ENCODE data around the gene PRR33. TPM values are rescaled to one million over a fixed set of nuclear protein-coding genes. Genes with fewer than 3 reads are reported as not detected.

The PRR33 gene
- total and polyA plus RNA-seq, 2 donors (not counting 3 experiments of a cell fraction or from before 2014, with no cell fraction given) = not detected

- Histone ChIP-seq H4K20me1 (replicated peaks; ENCODE audit: control insufficient read depth, extremely low read depth, insufficient read depth, low read length) (no peaks in the 10 kb centered on the region), H3K36me3 (ENCODE audit: control insufficient read depth in 2 of 2, extremely low read depth in 1 of 2, insufficient read depth in 2 of 2, low read length in 2 of 2) (no peaks in the 10 kb centered on the region), H3K4me1 (ENCODE audit: control insufficient read depth, extremely low read depth, insufficient read depth, low read length) (peaks cover 12% of the 10 kb centered on the region), H3K9me3 (replicated peaks; ENCODE audit: control insufficient read depth, insufficient read depth, low read length) (no peaks in the 10 kb centered on the region), H3K9me1 (replicated peaks; ENCODE audit: control insufficient read depth, extremely low read depth, insufficient read depth, low read length) (no peaks in the 10 kb centered on the region), H3K27ac (ENCODE audit: insufficient read depth, low read depth, low read length) (no peak overlapping the region), H3K27me3 (ENCODE audit: control insufficient read depth in 2 of 2, insufficient read depth in 2 of 2, low read length in 2 of 2) (no peaks in the 10 kb centered on the region), H3K9ac (replicated peaks; ENCODE audit: extremely low read depth, insufficient read depth, low read length) (no peak overlapping the region), H3K4me3 (replicated peaks in 1 of 3; ENCODE audit: insufficient read depth in 1 of 3, low read depth in 1 of 3, low read length in 3 of 3) (no peak overlapping the region), H2AFZ (ENCODE audit: low read depth, low read length) (no peak overlapping the region), H3K4me2 (ENCODE audit: insufficient read depth, low read length) (no peak overlapping the region), H3K79me2 (ENCODE audit: control insufficient read depth, insufficient read depth, low read length) (no peaks in the 10 kb centered on the region)
- POLR2A ChIA-PET = no interaction called here
- BruUV-seq (replicated peaks) = no TSS peak
- FAIRE-seq = no peak
- intact Hi-C loops (cut with micrococcal nuclease) (no loop called here), dilution Hi-C loops (cut with MboI; ENCODE audit: extremely low pct_ligation_motif_present, low sequenced_read_pairs) (no loop called here)
- no peak for TF ChIP-seq GATA2 (IDR thresholded peaks at IDR 0.05; ENCODE audit: insufficient read depth, insufficient read length, low read depth, low read length)
- DNase-seq (ENCODE audit: low read depth, low spot score) = no peak
- CTCF ChIA-PET = interaction anchor here (3.9 kb wide), 1 partner anchor 17 kb away, joined by 21 read pairs; no protein-coding TSS in a partner anchor
Measured at GRCh38 chr11:1864831-1865665, 26.6 kb downstream of the PRR33 start.

- no peaks in the 10 kb centered on the region for H3K79me2 ChIP-seq (ENCODE audit: control insufficient read depth, insufficient read depth, low read length)
- peak overlapping the region; percentile 88 for H2AFZ ChIP-seq (ENCODE audit: low read depth, low read length)
- H3K27me3 ChIP-seq (ENCODE audit: control insufficient read depth in 2 of 2, insufficient read depth in 2 of 2, low read length in 2 of 2) = no peaks in the 10 kb centered on the region
- H4K20me1 ChIP-seq (replicated peaks; ENCODE audit: control insufficient read depth, extremely low read depth, insufficient read depth, low read length) = no peaks in the 10 kb centered on the region
- TF ChIP-seq JUN (IDR thresholded peaks at IDR 0.05; ENCODE audit: borderline replicate concordance, insufficient read depth, insufficient read length, low read depth) = no peak
- BruUV-seq (replicated peaks) = no TSS peak
- H3K9ac ChIP-seq (replicated peaks; ENCODE audit: extremely low read depth, insufficient read depth, low read length) = no peak overlapping the region
- FAIRE-seq (no peak), DNase-seq (ENCODE audit: low read depth, low spot score) (no peak)
- H3K9me1 ChIP-seq (replicated peaks; ENCODE audit: control insufficient read depth, extremely low read depth, insufficient read depth, low read length) = no peaks in the 10 kb centered on the region
- dilution Hi-C loops (cut with MboI; ENCODE audit: extremely low pct_ligation_motif_present, low sequenced_read_pairs) = no loop called here
- H3K4me1 ChIP-seq (ENCODE audit: control insufficient read depth, extremely low read depth, insufficient read depth, low read length) = peaks cover 12% of the 10 kb centered on the region
- ChIA-PET CTCF (interaction anchor here (3.9 kb wide), 1 partner anchor 18 kb away, joined by 21 read pairs; no protein-coding TSS in a partner anchor), POLR2A (no interaction called here)
- no peak overlapping the region for H3K4me3 ChIP-seq (replicated peaks in 1 of 3; ENCODE audit: insufficient read depth in 1 of 3, low read depth in 1 of 3, low read length in 3 of 3)
- H3K36me3 ChIP-seq (ENCODE audit: control insufficient read depth in 2 of 2, extremely low read depth in 1 of 2, insufficient read depth in 2 of 2, low read length in 2 of 2) = no peaks in the 10 kb centered on the region
- no peaks in the 10 kb centered on the region for H3K9me3 ChIP-seq (replicated peaks; ENCODE audit: control insufficient read depth, insufficient read depth, low read length)
- no peak overlapping the region for H3K27ac ChIP-seq (ENCODE audit: insufficient read depth, low read depth, low read length)
- H3K4me2 ChIP-seq (ENCODE audit: insufficient read depth, low read length) = no peak overlapping the region
- intact Hi-C loops (cut with micrococcal nuclease) = no loop called here
Measured at GRCh38 chr11:1864231-1864630, 27.5 kb downstream of the PRR33 start.
